NCI-H526 (cell line): ENCODE data around the gene GRIFIN.

Experiments used
- DNase-seq, 2 experiments: peaks; one replicate each; lab custom pipeline; 2025; lab: John Stamatoyannopoulos, UW

The GRIFIN gene

DNA sequence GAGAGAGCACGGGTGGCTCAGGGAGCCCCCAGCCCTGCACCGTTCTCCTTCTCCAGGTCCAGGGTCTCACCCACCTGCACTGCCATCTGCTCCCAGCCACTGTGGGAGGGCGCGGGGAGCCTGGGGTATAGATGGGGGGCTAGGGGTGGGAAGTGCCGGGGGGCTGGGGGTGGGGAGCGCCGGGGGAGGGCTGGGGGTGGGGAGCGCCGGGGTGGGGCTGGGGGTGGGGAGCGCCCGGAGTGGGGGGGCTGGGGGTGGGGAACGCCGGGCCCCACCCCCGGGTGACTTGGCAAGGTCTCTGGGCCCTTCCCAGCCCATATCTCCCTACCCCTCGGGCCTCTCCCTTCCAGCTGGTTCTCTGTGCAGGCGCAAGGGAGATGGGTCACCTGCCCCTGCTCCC, at the start of gene GRIFIN:
Gene GRIFIN, minus strand, starts transcription at position 101 of the 400 bp plus-strand sequence. Its CDS starts 15 bp downstream, at position 86.
- no peak for DNase-seq

- no peak for DNase-seq
Observed at GRCh38 chr7:2524808-2525657, 48.8 kb upstream of the GRIFIN start.

GRCh38 chr7:2523941-2524807, 48.0 kb upstream of the GRIFIN start:
- peak; percentile 89 to 97 for DNase-seq

DNA sequence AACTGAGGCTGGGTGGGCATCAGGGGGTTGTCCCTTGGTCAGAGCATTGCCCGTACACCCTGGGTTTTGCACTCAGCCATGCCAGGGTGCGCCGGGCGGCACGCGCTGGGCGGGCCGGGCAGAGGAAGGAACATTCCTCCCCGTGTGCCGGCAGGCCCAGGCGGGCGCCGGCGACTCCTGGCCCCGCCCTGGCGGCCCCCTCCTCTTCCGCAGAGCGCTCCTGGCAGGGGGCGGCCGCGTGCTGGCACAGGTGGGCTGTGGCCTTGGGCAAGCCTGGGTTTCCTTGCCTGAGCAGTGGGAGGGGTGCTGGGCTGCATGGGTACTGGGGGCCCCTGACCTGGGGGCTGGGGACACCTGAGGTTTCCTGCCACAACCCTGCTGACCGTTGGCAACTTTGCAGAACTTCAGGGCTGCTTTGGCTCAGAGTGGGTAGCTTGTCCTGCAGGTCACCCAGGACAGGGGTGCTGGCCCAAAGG, 47.3 kb upstream of the GRIFIN start:
- peak; percentile 45 to 87 for DNase-seq

- peak in 1 of 2 experiments; percentile 44 for DNase-seq
Observed at GRCh38 chr7:2522780-2523433, 46.7 kb upstream of the GRIFIN start.

DNA sequence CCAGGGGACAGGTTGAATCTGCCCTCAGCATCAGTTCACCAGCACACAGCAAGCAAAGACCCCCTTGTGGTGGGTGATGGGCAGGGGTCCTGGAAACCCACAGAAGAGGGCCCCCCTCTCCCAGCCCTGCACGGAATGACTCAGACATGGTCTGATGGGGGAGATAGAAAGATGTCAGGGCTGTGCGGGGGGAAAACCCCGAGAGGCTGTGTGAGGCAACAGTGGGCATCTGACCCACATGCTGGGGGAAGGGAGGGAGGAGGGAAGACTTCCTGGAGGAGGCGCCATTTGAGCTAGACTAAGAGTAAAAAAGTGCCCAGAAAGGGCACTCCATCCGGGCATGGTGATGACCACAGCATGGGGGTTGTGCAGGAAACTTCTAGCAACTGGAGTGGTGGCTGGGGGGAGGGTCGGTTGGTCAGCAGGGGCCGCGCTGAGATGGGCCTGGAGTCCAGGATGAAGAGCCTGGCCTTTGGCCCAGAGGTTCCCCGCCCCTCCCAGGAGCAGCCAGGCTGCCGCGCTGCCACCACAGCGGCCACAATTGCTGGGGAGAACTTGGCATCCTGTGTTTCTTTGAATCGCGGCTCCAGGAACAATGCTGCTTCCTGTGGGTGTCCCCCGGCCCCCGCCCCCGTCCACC, 45.9 kb upstream of the GRIFIN start:
- DNase-seq, result no peak

DNA sequence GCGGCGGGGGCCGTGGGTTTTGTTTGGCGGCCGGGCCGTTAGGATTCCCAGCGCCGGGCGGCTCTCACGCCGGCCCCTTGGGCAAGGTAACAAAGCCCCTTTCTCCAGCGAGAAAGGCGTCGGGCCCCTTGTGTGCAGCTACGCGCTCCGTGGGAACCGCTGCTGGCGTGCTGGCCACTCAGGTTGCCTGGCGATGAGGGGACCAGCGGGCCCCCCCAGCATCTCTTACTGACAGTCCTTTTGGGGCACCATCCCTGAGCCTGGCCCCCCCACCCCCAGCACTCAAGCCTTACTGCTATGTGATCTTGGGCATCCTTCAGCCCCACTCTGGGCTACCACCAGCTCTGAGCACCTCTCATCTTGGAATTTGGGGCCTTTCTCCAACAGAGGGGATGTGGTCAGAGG, 45.1 kb upstream of the GRIFIN start:
- peak in 1 of 2 experiments; percentile 50 for DNase-seq

GRCh38 chr7:2520761-2521290, 44.6 kb upstream of the GRIFIN start:
- DNase-seq, result no peak

DNA sequence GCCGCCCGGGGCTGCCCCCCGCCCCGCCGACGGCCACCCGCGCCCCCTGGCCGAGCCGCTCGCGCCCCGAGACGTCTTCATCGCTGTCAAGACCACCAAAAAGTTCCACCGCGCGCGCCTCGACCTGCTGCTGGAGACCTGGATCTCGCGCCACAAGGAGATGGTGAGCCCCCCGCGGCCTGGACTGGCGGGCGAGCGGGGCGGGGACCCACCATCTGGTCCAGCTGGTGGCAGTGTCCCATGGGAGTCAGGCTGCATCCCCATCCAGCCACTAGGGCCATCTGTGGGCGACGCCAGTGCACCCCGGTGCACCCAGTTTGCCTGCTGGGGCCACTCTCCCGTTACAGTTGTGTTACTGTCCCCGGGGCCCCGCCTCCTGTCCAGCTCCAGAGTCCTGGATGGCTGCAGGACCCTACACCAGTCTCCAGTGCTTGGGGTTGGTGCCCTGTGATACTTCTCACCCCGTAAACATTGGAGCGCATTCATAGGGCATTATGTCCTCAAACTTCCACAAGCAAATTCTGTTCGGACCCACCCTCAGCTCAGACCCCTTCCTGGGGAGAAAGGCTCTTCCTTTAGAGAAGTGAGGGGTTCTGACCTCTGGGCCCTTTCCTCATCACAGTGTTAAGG, 44.0 kb upstream of the GRIFIN start:
- peak in 1 of 2 experiments; percentile 50 for DNase-seq

- DNase-seq, result peak; percentile 43 to 97
Observed at GRCh38 chr7:2519119-2519930, 43.1 kb upstream of the GRIFIN start, which contains the start of gene LFNG. Gene LFNG (plus strand): TSS chr7:2519774. CDS start chr7:2519862, 88 bp downstream.

- DNase-seq, result no peak
Observed at GRCh38 chr7:2518737-2519118, 42.5 kb upstream of the GRIFIN start.

DNA sequence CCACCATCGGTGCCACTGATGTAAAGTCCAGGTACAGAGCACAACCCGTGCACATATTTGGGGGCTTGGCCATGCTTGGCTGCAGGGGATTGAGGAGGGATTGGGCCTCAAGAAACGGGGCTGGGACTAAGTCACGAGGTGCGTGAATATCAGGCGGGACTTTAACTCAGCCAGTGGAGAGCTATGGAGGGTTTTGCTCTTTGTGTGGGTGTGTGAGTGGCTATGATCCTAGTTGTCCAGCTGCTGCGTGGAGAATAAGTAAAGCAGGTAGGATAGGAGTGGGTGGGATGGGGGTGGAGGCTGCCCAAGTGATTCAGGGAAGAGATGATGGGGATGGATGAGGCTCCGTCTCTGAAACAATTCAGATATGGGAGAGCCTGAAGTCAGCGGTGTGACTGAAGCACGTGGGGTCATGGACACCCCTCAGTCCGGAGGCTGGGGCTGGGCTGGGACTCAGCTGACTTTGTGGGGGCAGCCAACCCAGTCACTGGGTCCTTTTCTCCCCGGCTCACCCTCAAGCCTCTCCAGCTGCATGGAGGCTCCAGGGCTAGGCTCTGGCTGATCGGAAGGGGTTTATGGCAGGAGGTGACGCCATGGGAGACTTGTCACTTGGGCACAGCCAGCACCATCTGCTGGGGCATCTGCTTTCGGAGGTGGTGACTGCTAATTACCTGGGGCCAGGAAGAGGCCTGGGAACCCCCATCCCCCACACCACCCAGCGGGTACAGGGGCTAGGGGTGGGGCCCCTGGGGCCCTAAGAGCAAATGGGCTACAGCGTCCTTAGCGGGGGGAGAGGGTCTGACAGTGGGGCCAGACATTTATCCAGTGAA, 41.7 kb upstream of the GRIFIN start:
- no peak for DNase-seq

DNA sequence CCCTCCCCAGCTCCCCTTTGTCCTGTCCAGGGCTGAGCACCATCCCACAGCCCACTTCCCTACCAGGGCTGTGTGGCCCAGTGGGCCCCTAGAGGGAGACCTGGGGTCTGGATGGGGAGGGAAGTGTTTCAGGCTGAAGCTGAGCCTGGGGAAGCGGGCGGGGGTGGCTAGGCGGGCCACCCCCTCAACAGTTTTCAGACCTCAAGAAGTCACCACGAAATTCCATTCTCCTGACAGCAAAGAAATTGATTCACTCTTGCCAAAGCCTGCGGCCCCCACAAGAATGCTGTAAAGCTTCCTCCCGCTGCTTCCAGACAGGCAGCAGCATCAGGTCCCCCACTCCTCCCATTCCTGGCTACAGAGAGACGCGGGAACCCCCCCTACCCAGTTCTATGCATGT, 40.8 kb upstream of the GRIFIN start:
- no peak for DNase-seq

DNA sequence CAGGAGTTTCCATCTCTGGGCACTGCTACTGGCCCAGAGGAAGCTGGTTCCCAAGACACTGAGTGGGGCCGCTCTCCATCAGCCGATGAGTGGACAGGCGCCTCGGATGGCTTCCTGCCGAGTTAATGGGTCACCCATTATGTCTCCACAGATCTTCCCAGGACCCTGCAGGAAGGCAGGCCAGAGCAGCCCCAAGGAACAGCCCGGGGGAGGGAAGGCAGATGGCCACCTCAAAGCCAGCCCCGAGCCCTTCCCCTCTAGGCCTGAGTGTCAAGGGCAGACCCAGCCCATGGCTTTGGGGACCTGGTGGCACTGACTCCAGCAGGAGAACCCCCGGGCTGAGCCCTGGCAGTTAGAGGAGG, 40.0 kb upstream of the GRIFIN start:
- DNase-seq, result no peak

DNA sequence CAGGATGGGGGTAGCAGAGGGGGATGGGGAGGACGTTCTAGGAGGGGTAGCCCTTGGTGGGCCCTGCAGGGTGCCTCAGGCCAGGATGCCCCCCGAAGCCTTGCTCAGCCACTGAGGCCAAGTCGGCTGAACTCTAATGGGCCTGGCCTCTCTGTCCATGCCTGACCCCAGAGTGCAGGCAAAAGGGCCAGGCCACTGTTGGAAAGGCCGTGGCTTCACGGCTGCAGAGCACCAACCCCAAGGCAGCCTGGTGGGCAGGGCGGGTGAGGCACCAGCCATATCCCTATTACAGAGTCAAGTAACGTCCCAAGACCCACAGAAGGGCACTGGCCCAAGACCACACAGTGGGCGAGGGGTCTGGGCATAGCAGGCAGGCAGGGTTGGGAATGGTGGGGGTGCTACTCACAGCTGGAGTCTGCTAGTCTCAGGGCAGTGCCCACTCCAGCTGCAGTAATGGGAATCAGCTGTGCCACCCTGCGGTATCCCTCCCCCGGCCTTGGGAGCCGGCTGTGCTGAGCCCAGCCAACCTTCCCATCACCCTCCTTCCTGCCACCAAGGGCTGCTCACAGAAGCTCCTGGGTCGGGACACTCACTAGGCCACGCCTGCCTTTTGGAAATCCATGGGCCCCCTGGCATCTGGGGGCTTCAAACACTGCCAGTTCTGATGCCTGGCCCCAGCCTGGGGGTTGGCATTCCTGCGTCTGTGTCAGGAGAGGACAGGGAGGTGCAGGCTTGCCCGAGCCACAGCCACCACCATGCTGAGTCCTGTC, 39.4 kb upstream of the GRIFIN start:
- DNase-seq, result no peak

GRCh38 chr7:2514473-2515423, 38.5 kb upstream of the GRIFIN start:
- DNase-seq, result no peak

DNA sequence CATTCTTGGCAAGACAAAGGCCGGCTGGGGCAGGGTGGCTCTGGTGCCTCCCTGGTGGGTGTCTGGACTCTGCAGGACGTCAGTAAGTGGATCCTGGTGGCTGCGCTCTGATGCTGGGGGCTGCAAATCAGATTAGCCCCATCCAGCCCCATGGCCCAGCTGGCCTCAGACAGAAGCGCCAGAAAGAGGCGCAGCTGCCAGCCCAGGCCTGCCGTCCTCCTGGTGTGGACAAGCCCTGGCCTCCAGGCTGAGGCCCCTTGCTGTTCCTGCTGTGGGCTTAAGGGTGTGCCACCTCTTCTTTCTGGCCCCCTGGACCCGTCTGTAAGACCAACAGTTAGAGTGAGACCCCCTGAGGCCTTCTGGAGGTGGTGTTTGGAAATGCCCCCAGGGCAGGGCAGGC, 37.5 kb upstream of the GRIFIN start:
- no peak for DNase-seq
